K562 (cell line): Measurements from ENCODE around the gene PRDM8.

Experiments used
- ATF4 ChIP-seq: fragments of 450-650 bp; formaldehyde crosslinking; IDR thresholded peaks from 2 replicates; pipeline ENCODE4 v1.4.0; 2022; ENCODE audit warnings: mild to moderate bottlenecking, moderate library complexity
- CTCF ChIP-seq, 3 experiments: IDR thresholded peaks in 2 of 3; conservative IDR thresholded peaks in 1 of 3; 2 replicates each; pipeline ENCODE4 v1.5.1; 2011 to 2012; ENCODE audit warnings: low read length in 3 of 3, mild to moderate bottlenecking in 3 of 3, control low read depth in 2 of 3, improper control_type of control experiment in 1 of 3, inconsistent platforms in 1 of 3, low read depth in 1 of 3, mixed read lengths in 1 of 3, moderate library complexity in 1 of 3; ENCODE audit not compliant: insufficient read depth in 2 of 3
- DMBX1 ChIP-seq: fragments of 250-450 bp; sonication (Bioruptor Pico); IDR thresholded peaks from 2 replicates; pipeline ENCODE4 v1.8.0; 2022; ENCODE audit warnings: inconsistent platforms, mild to moderate bottlenecking, moderate library complexity, borderline replicate concordance
- MEF2A ChIP-seq: IDR thresholded peaks from 2 replicates; pipeline ENCODE4 v1.6.1; 2011; ENCODE audit warnings: low read depth, mild to moderate bottlenecking, low read length, moderate library complexity; ENCODE audit not compliant: control insufficient read depth
- NEUROD1 ChIP-seq: fragments of 150-350 bp; IDR thresholded peaks from 2 replicates; pipeline ENCODE4 v1.6.1; 2014; ENCODE audit warnings: borderline replicate concordance, low read length, low read depth; ENCODE audit not compliant: partially characterized antibody
- POLR2AphosphoS5 ChIP-seq: IDR thresholded peaks from 2 replicates; pipeline ENCODE4 v1.6.1; 2011; ENCODE audit warnings: mild to moderate bottlenecking, low read depth, low read length, moderate library complexity; ENCODE audit not compliant: control insufficient read depth, insufficient read depth
- ZNF436 ChIP-seq: fragments of 250-450, 450-650 bp; sonication (Bioruptor Pico); formaldehyde crosslinking; IDR thresholded peaks from 2 replicates; pipeline ENCODE4 v1.7.0; 2020; ENCODE audit warnings: mild to moderate bottlenecking
- ZNF584 ChIP-seq: fragments of 200-800 bp; sonication (Bioruptor generic); IDR thresholded peaks from 2 replicates; pipeline ENCODE4 v1.6.1; 2016; ENCODE audit warnings: low read depth, mild to moderate bottlenecking, missing genetic modification characterization, missing compliant biosample characterization

GRCh38 chr4:80249144-80249543, 51.8 kb downstream of the PRDM8 start:
- TF ChIP-seq ZNF584 (CRISPR knock-in tag) (no peak), ATF4 (CRISPR knock-in tag) (no peak), CTCF (IDR thresholded peaks at IDR 0.05 in 2 of 3, conservative IDR thresholded peaks at IDR 0.05 in 1 of 3; ENCODE audit: insufficient read depth in 2 of 3, low read depth in 1 of 3, low read length in 3 of 3) (no peak), ZNF436 (CRISPR knock-in tag) (no peak), POLR2AphosphoS5 (no peak), DMBX1 (CRISPR knock-in tag) (no peak), MEF2A (no peak), NEUROD1 (no peak)
